ENCODE measurements around the gene GRID1.

Gene GRID1

GRCh38 chr10:86312701-86313270 is 53.8 kb downstream of the GRID1 start:
- DNase-seq (ENCODE audit: low read depth), result no peak

DNA sequence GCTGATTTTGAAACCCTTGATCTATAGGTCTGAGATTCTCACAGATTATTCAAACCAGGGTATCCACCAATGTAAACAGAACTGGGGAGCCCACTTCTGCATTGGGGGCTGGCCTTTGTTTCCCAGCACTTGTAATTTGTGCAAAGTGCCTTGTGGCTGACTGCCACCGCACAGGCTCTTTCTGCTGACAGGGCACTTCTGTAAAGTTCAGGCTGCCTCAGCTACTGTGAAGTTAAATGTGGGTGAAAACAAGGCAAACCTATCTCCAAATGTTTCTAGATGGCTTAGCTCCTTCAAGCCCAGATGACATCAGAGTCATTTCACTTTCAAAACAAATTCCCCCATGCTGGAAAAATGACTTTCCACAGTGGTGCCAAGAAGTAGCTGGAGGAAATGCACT is 54.7 kb downstream of the GRID1 start:
- no peak for DNase-seq (ENCODE audit: low read depth)

DNA sequence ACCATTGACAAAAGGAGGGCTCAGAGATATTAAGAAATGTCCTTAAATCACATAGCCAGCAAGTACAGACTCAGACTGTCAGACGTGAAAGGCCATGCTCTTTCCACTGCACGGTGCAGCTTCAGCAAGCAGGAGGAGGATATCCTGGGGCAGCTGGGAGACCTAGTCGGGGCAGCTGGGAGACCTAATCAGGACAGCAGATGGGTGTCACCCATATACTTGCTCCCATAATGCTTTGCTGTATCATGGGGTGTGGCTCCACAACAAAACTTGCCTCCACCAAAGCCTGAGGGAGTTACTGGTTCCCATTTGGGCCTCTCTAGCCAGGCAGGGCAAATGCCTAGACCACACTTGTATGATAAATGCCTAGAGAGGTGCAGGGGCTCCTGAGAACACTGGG is 55.4 kb downstream of the GRID1 start:
- no peak for DNase-seq (ENCODE audit: low read depth)

DNA sequence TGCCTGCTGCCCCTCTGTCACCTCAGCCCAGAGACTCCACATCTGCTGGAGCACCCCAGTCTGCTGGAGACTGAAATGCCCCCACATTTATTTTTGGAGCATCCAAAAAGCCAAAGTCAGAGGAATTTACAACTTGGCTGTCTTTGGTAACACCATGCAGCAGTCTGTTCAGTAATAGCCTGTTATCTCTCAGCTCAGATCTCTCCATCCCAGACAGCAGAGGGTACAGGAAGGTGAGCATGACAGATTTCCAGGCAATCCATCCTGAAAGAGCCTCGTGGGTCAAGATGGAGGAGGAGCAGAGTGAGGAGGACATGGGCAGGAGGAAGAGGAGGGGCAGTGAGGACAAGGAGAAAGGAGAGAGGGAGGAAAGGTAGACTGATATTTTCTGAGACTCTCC is 55.9 kb downstream of the GRID1 start:
- no peak for DNase-seq (ENCODE audit: low read depth)

GRCh38 chr10:86310291-86310690 is 56.3 kb downstream of the GRID1 start:
- no peak for DNase-seq (ENCODE audit: low read depth)

DNA sequence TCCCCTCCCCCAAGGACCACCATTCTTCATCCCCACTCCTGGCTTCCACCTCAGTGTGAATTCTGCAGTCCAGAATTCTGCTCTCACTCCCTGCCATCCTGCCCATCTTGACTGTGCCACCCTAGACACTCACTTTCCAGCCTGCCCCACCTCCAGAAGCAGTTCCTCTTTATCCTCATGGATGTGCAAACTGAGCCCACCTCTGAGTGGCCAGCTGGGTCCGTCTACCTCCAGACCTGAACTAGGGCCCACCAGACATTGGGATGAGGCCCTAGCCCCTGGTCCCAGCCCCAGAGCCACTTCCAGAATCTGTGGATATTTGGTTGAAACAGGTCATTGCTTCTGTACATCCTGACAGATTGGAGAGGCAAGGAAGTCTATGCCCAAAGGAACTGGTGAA is 58.5 kb downstream of the GRID1 start:
- no peak for DNase-seq (ENCODE audit: low read depth)

- no peak for DNase-seq (ENCODE audit: low read depth)
Measured at GRCh38 chr10:86306628-86307278, 59.8 kb downstream of the GRID1 start.

GRCh38 chr10:86305521-86305920 is 61.1 kb downstream of the GRID1 start:
- no peak for DNase-seq (ENCODE audit: low read depth)

GRCh38 chr10:86304436-86304835 is 62.2 kb downstream of the GRID1 start:
- DNase-seq (ENCODE audit: low read depth), result no peak

- no peak for DNase-seq (ENCODE audit: low read depth)
Measured at GRCh38 chr10:86303626-86304025, 63.0 kb downstream of the GRID1 start.

GRCh38 chr10:86301971-86302370 is 64.6 kb downstream of the GRID1 start:
- no peak for DNase-seq (ENCODE audit: low read depth)

DNA sequence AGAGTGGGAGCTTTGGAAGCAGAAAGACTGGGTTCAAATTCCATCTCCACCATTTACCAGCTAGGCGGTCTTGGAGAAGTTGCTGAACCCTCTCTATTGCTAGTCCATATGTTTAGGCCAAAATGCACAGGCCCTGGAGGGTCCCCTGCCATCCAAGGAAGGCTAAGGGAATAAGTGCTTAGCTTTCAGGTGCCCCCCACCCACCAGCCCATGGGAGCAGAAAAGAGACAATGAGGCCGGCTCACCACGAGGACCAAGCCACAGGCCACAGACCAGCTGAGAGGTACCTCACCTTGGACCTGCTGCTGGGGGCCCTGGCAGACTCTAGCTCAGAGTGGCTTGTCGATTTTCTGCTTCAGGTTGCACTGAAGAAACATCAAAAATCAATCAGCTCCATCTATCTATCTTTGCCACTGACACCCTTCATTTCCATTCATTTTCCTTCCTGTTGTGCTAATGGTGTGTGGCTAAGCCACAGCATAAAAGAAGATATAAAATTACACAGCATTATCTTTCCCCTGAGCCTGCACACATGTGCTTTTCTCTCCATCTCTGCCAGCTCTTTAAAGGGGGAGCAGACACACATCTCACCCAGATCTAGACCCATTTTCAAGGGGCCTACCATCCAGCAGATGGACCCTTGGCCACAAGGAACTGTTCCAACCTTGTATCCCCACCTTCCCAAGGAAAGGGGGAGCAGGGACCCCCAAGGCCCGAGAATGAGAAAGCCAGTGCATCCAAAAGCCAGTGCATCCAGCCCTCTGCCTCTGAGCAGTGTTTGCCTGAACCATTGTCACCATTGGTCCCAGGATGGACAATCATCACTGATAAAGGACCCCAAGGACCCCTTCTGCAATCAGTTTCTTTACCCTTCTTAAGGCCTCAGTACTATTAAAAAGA is 65.4 kb downstream of the GRID1 start:
- no peak for DNase-seq (ENCODE audit: low read depth)

- no peak for DNase-seq (ENCODE audit: low read depth)
Measured at GRCh38 chr10:86300399-86300925, 66.1 kb downstream of the GRID1 start.

- DNase-seq (ENCODE audit: low read depth), result no peak
Measured at GRCh38 chr10:86299562-86299961, 67.0 kb downstream of the GRID1 start.

DNA sequence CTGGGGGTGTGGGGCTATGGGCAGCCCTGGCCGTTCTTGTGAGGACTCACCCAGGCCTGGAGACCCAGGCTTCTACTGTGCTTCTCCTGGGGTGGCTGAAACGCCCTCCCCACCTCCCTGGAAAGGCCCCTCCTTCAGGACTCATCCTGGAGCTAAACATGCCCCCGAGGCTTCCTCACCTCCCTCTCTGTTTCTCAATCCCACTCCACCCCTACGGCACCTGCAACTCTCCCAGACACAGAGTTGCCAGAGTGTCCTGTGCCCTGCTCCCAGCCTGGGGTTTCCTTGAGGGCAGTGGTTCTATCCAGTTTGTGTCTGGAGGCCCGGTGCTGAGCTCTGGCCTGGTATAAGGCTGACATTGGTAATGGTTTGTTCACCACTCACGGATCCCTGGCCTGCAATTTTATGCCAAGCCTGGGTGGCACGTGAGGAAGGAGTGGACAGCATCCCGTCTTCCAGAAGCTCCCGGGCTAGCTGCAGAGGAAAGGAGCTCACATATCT is 68.0 kb downstream of the GRID1 start:
- DNase-seq (ENCODE audit: low read depth), result no peak

- no peak for DNase-seq (ENCODE audit: low read depth)
Measured at GRCh38 chr10:86295791-86296190, 70.8 kb downstream of the GRID1 start.

- no peak for DNase-seq (ENCODE audit: low read depth)
Measured at GRCh38 chr10:86295351-86295750, 71.2 kb downstream of the GRID1 start.

DNA sequence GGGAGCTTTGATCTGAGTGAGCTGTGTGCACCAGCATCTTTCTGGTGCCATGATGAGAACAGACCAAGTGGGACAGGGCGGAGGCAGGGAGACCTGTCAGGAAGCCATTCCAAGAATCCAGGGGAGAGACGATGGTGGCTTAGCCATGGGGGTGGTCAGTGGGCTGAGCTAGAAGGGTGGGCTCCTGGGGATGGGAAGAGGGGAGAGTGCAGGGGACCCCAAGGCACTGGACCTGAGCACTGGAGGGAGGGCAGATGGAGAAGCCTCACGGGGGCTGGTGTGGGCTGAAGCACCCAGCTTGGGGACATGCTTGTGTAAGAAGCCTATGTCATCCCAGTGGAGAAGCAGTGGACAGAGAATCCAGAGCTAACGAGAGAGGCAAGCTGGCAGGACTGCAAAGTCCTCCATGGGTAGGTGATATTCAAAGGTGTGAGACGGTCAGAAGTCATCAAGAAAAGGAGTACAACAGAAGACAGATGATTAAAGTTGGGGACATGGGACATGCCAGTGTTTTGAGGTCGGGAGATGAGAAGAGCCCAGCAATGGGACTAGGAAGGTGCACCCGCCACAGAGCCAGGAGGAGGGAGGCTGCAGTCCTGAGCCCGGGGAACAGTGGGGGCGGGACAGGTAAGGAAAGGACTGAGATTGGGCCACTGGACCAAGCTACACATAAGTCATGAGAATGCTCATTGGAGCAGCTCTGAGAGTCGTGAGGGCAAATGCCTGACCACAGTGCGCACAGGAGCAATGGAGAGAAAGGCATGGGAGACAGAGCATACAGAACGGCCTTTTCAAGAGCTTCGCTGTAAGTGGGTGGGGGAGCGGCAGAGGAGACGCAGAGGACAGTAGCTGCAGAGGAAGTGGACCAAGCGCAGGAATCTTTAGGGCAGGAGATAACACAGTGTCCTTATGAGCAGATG is 72.0 kb downstream of the GRID1 start:
- DNase-seq (ENCODE audit: low read depth), result no peak

- DNase-seq (ENCODE audit: low read depth), result no peak
Measured at GRCh38 chr10:86293396-86293791, 73.2 kb downstream of the GRID1 start.

GRCh38 chr10:86292462-86293395 is 73.9 kb downstream of the GRID1 start:
- DNase-seq (ENCODE audit: low read depth), result no peak

Measured in stimulated activated CD8-positive, alpha-beta memory T cell treated with anti-CD3 and anti-CD28 coated beads, Interleukin-15, amount 100 ng/mL, for 24 hours (primary cell).